Smooth muscle cell (in vitro differentiated cells): ENCODE results near the gene ADARB2. TPM values are rescaled to one million over a fixed set of nuclear protein-coding genes. Genes with fewer than 3 reads are reported as not detected.
"Not testable (repeated sequence)": the region's sequence is repeated elsewhere in the genome, so short reads cannot be mapped to it uniquely, and the experiment has no call there.

Experiments
- DNase-seq: peaks from one replicate; lab custom pipeline; 2025; ENCODE audit not compliant: unreplicated experiment; lab: John Stamatoyannopoulos, UW
- H2AFZ ChIP-seq: fragments of 200-600 bp; sonication (generic); 2 replicates; pipeline ENCODE4 v1.6.0; 2016; ENCODE audit warnings: antibody characterized with exemption, low read depth, mild to moderate bottlenecking
- H3F3A ChIP-seq: fragments of 200-600 bp; sonication (generic); 2 replicates; pipeline ENCODE4 v1.6.0; 2017; ENCODE audit warnings: antibody characterized with exemption, low read depth
- H3K27ac ChIP-seq: fragments of 200-600 bp; sonication (generic); 2 replicates; pipeline ENCODE4 v1.5.1; 2016; ENCODE audit warnings: low read depth, mild to moderate bottlenecking
- H3K27me3 ChIP-seq: fragments of 200-600 bp; sonication (generic); 2 replicates; pipeline ENCODE4 v1.6.1; 2016; ENCODE audit warnings: low read depth, mild to moderate bottlenecking
- H3K36me3 ChIP-seq: fragments of 200-600 bp; sonication (generic); 2 replicates; pipeline ENCODE4 v1.5.1; 2016; ENCODE audit warnings: low read depth
- H3K4me1 ChIP-seq: fragments of 200-600 bp; sonication (generic); 2 replicates; pipeline ENCODE4 v1.5.1; 2016; ENCODE audit warnings: low read depth
- H3K4me2 ChIP-seq: fragments of 200-600 bp; sonication (generic); 2 replicates; pipeline ENCODE4 v1.6.0; 2016; ENCODE audit warnings: mild to moderate bottlenecking
- H3K4me3 ChIP-seq: fragments of 200-600 bp; sonication (generic); 2 replicates; pipeline ENCODE4 v1.5.1; 2016; ENCODE audit warnings: mild to moderate bottlenecking
- H3K79me2 ChIP-seq: fragments of 200-600 bp; sonication (generic); 2 replicates; pipeline ENCODE4 v1.6.0; 2016; ENCODE audit warnings: low read depth, mild to moderate bottlenecking
- H3K9ac ChIP-seq: fragments of 200-600 bp; sonication (generic); 2 replicates; pipeline ENCODE4 v1.6.0; 2016; ENCODE audit warnings: low read depth
- H3K9me3 ChIP-seq: fragments of 200-600 bp; sonication (generic); replicated peaks from 2 replicates; pipeline ENCODE4 v1.5.1; 2016; ENCODE audit warnings: low read depth
- H4K20me1 ChIP-seq: fragments of 200-600 bp; sonication (generic); 2 replicates; pipeline ENCODE4 v1.6.0; 2016; ENCODE audit warnings: low read depth
- WGBS: methylation state at CpG from one replicate; pipeline ENCODE4 v1.1.7; 2016; ENCODE audit warnings: low lambda C conversion rate; 5-methylcytosine and 5-hydroxymethylcytosine counted together
- polyA plus RNA-seq: library from polyadenylated mRNA; unstranded; fragments of >200 nt; fragmentation: Nextera tagmentation; extraction: Ambion mirVana; gene quantifications from 2 replicates; pipeline ENCODE4 v1.2.1, GENCODE V29; 2016
- total RNA-seq: library from RNA; depleted of rRNA; stranded (reverse); fragments of >200 nt; gene quantifications from 2 replicates; pipeline ENCODE4 v1.2.3, GENCODE V29; 2014
- TF ChIP-seq, protein P1 (sequence below): fragments of 200-600 bp; sonication (generic); IDR thresholded peaks from 2 replicates; pipeline ENCODE4 v1.5.1; 2017; ENCODE audit warnings: borderline replicate concordance, mild to moderate bottlenecking, antibody characterized with exemption; ENCODE audit not compliant: insufficient read depth, poor library complexity, severe bottlenecking

The ADARB2 gene
- total and polyA plus RNA-seq, 2 experiments from 2014 or later = 0.13 to 0.39 TPM

DNA sequence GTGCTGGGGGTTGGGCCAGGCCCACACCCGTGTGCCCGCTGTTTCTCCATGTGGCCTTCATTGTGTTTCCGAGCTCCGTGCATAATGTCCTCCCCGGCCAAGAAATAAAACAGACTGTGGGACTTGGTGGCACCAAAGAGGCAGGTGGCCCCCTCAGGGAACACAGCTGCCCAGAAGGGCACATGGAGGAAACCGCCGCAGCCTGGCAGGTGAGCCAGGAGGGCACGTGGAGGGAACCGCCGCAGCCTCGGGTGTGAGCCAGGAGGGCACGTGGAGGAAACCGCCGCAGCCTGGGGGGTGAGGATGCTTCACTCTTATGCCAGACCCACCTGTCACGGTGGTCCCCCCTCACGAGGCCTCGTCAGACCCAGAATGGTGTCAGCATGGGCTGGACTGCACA is 392.5 kb downstream of the ADARB2 start:
- Histone ChIP-seq H3K9ac (no peak overlapping the region), H3K4me2 (no peak overlapping the region), H3F3A (no peaks in the 10 kb centered on the region), H3K79me2 (no peaks in the 10 kb centered on the region), H3K36me3 (no peaks in the 10 kb centered on the region), H3K27ac (no peak overlapping the region), H4K20me1 (no peaks in the 10 kb centered on the region), H3K27me3 (no peaks in the 10 kb centered on the region), H2AFZ (no peak overlapping the region), H3K9me3 (no peaks in the 10 kb centered on the region), H3K4me1 (no peaks in the 10 kb centered on the region), H3K4me3 (no peak overlapping the region)
- WGBS = 87% methylated on average over 17 of the region's 17 CpGs
- DNase-seq = no peak
- TF ChIP-seq, protein P1, sequence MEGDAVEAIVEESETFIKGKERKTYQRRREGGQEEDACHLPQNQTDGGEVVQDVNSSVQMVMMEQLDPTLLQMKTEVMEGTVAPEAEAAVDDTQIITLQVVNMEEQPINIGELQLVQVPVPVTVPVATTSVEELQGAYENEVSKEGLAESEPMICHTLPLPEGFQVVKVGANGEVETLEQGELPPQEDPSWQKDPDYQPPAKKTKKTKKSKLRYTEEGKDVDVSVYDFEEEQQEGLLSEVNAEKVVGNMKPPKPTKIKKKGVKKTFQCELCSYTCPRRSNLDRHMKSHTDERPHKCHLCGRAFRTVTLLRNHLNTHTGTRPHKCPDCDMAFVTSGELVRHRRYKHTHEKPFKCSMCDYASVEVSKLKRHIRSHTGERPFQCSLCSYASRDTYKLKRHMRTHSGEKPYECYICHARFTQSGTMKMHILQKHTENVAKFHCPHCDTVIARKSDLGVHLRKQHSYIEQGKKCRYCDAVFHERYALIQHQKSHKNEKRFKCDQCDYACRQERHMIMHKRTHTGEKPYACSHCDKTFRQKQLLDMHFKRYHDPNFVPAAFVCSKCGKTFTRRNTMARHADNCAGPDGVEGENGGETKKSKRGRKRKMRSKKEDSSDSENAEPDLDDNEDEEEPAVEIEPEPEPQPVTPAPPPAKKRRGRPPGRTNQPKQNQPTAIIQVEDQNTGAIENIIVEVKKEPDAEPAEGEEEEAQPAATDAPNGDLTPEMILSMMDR = no peak

DNA sequence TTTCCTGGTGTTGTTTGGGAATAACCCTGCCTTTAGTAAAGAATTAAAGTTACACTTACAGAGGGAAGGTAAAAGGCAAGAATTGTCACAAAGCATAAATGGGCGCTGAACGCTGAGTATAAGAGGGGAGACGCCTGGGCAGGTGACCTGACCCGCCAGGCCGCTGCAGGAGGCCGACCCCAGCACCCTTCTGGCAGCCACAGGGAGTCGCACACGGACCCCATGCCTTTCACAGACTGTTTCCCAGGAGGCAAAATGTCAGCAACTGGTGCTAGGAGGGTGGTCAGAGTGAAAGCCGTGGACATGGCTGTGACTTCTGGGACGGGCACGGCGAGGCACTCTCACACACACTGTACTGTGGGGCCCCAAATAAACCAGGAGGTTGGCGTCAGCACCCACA is 392.9 kb downstream of the ADARB2 start:
- Histone ChIP-seq H3K4me3 (no peak overlapping the region), H3K4me2 (no peak overlapping the region), H2AFZ (no peak overlapping the region), H3K79me2 (no peaks in the 10 kb centered on the region), H3K27ac (no peak overlapping the region), H3K9me3 (no peaks in the 10 kb centered on the region), H3K27me3 (no peaks in the 10 kb centered on the region), H3F3A (no peaks in the 10 kb centered on the region), H3K4me1 (no peaks in the 10 kb centered on the region), H4K20me1 (no peaks in the 10 kb centered on the region), H3K9ac (no peak overlapping the region), H3K36me3 (no peaks in the 10 kb centered on the region)
- WGBS = 92% methylated on average over 13 of the region's 13 CpGs
- TF ChIP-seq, protein P1 = no peak
- DNase-seq = no peak

DNA sequence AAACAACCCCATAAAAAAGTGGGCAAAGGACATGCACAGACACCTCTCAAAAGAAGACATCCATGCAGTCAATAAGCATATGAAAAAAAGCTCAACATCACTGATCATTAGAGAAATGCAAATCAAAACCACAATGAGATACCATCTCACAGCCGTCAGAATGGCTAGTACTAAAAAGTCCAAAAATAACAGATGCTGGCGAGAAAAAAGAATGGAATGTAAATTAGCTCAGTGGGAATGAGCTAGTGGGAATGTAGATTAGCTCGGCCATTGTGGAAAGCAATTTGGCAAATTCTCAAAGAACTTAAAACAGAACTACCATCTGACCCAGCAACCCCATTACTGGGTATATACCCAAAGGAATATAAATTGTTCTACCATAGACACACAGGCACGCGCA is 394.1 kb downstream of the ADARB2 start:
- no peaks in the 10 kb centered on the region for H3K27me3 ChIP-seq
- H3K9me3 ChIP-seq = no peaks in the 10 kb centered on the region
- no peak overlapping the region for H3K4me3 ChIP-seq
- no peak overlapping the region for H2AFZ ChIP-seq
- no peaks in the 10 kb centered on the region for H3F3A ChIP-seq
- no peaks in the 10 kb centered on the region for H3K4me1 ChIP-seq
- no peak for DNase-seq
- H3K9ac ChIP-seq = no peak overlapping the region
- TF ChIP-seq, protein P1 = no peak
- no peaks in the 10 kb centered on the region for H4K20me1 ChIP-seq
- H3K36me3 ChIP-seq = no peaks in the 10 kb centered on the region
- H3K27ac ChIP-seq = no peak overlapping the region
- no peaks in the 10 kb centered on the region for H3K79me2 ChIP-seq
- 66% methylated on average over 5 of the region's 5 CpGs for WGBS
- no peak overlapping the region for H3K4me2 ChIP-seq

DNA sequence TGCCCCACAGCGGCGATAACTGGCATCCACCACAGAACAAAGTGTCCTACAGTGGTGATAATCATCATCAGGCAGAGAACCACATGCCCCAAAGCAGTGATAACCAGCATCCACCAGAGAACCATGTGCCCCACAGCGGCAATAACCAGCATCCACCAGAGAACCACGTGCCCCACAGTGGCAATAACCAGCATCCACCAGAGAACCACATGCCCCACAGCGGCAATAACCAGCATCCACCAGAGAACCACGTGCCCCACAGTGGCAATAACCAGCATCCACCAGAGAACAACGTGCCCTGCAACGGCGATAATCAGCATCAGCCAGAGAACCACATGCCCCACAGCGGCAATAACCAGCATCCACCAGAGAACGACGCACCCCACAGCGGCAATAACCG is 396.3 kb downstream of the ADARB2 start:
- H3K79me2 ChIP-seq, H2AFZ ChIP-seq, H3K27me3 ChIP-seq, H3K4me1 ChIP-seq, H3K9me3 ChIP-seq, DNase-seq, H3K4me2 ChIP-seq, H3K27ac ChIP-seq, H3K9ac ChIP-seq, H3F3A ChIP-seq, H3K4me3 ChIP-seq, H4K20me1 ChIP-seq, H3K36me3 ChIP-seq: not testable (repeated sequence)
- 97% methylated on average over 14 of the region's 14 CpGs for WGBS
